SKM-1 (cell line): Measurements from ENCODE around the gene METTL24.
"Not testable (repeated sequence)": the region's sequence is repeated elsewhere in the genome, so short reads cannot be mapped to it uniquely, and the experiment has no call there.

Experiments
- DNase-seq: peaks from one replicate; lab custom pipeline; 2025; ENCODE audit not compliant: unreplicated experiment; lab: John Stamatoyannopoulos, UW

The METTL24 gene

GRCh38 chr6:110271732-110272022, 86.5 kb downstream of the METTL24 start:
- no peak for DNase-seq

- no peak for DNase-seq
These were observed 88.0 kb downstream of the METTL24 start for GRCh38 chr6:110270165-110270564.

- DNase-seq: no peak
These were observed 88.5 kb downstream of the METTL24 start for GRCh38 chr6:110269623-110270022.

- DNase-seq: no peak
These were observed 91.2 kb downstream of the METTL24 start for GRCh38 chr6:110266996-110267395.

- DNase-seq: no peak
These were observed 92.9 kb downstream of the METTL24 start for GRCh38 chr6:110265273-110265672.

GRCh38 chr6:110256366-110256765, 101.8 kb downstream of the METTL24 start:
- DNase-seq: no peak

GRCh38 chr6:110255211-110255750, 102.9 kb downstream of the METTL24 start:
- no peak for DNase-seq

- no peak for DNase-seq
These were observed 107.3 kb downstream of the METTL24 start for GRCh38 chr6:110250838-110251237.

GRCh38 chr6:110250058-110250457, 108.1 kb downstream of the METTL24 start:
- no peak for DNase-seq

- no peak for DNase-seq
These were observed 111.1 kb downstream of the METTL24 start for GRCh38 chr6:110246900-110247546.

GRCh38 chr6:110246378-110246777, 111.8 kb downstream of the METTL24 start:
- no peak for DNase-seq

GRCh38 chr6:110244621-110245020, 113.5 kb downstream of the METTL24 start:
- DNase-seq: not testable (repeated sequence)

- DNase-seq: no peak
These were observed 118.4 kb downstream of the METTL24 start for GRCh38 chr6:110239526-110240274.

GRCh38 chr6:110236007-110236406, 122.1 kb downstream of the METTL24 start:
- not testable (repeated sequence) for DNase-seq

GRCh38 chr6:110233770-110234374, 124.3 kb downstream of the METTL24 start:
- no peak for DNase-seq

GRCh38 chr6:110232450-110232849, 125.7 kb downstream of the METTL24 start:
- DNase-seq: no peak

GRCh38 chr6:110226261-110226660, 131.9 kb downstream of the METTL24 start:
- DNase-seq: no peak

GRCh38 chr6:110221738-110222137, 136.4 kb downstream of the METTL24 start:
- DNase-seq: no peak

GRCh38 chr6:110217266-110217665, 140.9 kb downstream of the METTL24 start:
- no peak for DNase-seq

- DNase-seq: no peak
These were observed 142.0 kb downstream of the METTL24 start for GRCh38 chr6:110216140-110216539.

GRCh38 chr6:110214338-110214737, 143.8 kb downstream of the METTL24 start:
- no peak for DNase-seq

- DNase-seq: no peak
These were observed 146.4 kb downstream of the METTL24 start for GRCh38 chr6:110211753-110212152.
